HG03354 (cell line): ENCODE measurements around the gene MACROD2.

ENCODE experiments used
- ATAC-seq: cut with Tn5 transposase; IDR thresholded peaks from one replicate; pipeline ENCODE4 v1.9.1; 2021; ENCODE audit warnings: mild to moderate bottlenecking; ENCODE audit not compliant: unreplicated experiment, poor library complexity, severe bottlenecking

The MACROD2 gene

DNA sequence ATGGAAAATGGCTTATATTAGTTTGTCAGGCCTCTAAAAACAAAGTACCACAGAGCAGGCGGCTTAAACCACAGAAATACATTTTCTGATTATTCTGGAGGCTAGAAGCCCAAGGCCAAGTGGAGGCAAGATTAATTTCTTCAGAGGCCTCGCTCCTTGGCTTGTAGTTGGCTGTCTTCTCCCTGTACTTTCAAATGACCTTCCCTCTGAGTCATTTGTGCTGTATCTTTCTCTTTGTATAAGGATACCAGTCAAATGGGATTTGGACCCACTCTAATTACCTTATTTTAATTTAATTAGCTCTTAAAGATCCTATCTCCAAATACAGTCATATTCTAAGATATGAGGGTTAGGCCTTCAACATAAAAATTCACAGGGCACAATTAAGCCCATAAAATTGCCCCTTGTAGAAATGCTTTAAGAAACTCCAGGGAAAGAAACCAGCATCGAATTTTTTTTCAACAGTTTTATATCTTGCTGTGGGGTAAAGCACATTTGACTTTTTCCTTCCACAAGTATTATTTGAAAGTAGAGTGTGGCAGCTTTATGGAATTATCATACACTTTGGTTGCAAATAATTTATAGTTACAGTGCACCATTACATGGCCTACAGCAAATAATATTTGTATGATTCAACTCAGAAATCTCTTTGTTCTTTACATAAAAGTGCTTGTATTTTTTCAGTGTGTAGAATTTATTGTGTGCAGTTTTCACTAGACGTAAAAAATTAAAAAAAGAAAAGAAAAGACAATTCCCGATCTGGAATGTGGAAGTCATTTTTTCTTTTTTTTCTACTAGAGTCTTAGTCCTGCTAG lies 1871.8 kb downstream of the MACROD2 start:
- no peak for ATAC-seq

DNA sequence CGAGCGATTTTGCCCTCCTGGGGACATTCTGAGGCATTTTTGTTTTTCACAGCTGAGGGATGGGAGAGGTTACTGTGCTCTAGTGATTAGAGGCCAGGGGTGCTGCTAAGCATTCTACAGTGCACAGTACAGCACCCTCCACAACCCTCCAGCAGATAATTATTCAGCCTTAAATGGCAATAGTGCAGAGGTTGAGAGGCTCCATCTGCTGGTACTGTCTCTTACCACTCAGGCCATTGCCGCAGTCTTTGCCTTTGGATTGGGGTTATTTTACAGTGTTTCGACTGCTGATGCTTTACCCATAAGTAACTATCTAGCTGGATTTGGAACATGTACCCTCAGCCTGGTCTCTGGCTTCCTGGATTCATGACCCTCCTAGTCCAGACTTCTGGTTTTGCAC lies 1872.6 kb downstream of the MACROD2 start:
- no peak for ATAC-seq

GRCh38 chr20:15875446-15875845 lies 1880.1 kb downstream of the MACROD2 start:
- ATAC-seq, result no peak

GRCh38 chr20:15882553-15882952 lies 1887.2 kb downstream of the MACROD2 start:
- no peak for ATAC-seq

DNA sequence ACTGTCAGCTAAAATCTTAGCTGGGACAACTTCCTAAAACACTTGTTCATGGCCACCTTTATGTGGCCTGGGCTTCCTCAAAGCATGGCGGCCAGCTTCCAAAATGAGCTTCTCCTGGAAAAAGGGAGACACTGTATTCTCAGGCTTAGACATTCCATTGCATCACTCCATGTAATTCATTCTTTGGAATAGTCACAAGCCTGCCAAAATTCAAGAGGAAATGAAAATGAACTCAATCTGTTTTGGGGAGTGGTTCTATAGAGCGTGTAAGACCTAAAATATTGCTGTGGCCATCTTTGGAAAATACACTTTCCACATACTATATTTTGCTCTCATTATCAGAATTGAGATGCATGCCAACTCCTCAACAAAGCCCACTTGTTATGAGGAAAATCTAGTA lies 1890.9 kb downstream of the MACROD2 start:
- no peak for ATAC-seq

DNA sequence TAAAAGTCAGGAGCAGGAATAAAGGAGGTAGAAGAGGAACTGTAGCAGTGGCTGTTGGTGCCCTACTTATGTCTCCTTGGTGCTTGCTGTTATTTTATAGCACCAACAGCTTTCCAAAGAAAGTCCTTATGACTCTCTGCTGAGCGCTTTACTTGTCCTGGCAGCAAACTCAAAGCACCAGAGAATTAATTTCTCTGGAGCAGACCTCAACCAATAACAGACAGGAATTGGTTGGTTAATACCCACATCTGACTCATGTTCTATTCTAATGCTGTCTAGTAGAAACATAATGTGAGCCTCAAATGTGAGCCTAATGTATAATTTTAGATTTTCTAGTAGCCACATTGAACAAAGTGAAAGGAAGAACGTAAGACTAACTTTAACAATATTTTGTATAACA lies 1892.1 kb downstream of the MACROD2 start:
- no peak for ATAC-seq

DNA sequence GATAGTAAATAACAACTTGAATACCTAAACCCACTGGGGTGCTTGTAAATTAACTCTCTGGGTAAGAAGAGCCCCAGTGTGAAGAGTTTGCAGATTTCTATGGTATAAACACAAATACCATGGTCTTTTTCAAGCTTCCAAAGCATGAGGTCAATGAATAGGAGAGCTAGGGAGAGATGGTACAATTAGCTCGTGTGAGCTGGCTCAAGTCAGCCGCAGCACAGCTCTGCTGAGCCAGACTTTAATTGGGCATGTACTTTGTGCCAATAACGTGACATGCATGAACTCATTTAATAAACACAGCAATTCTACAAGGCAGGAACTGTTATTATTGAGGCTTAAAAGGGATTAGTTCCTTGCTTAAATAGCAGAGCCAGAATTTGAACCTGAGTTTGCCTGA lies 1893.7 kb downstream of the MACROD2 start:
- ATAC-seq, result no peak

GRCh38 chr20:15889514-15890256 lies 1894.4 kb downstream of the MACROD2 start:
- ATAC-seq, result no peak

- ATAC-seq, result no peak
Observed at GRCh38 chr20:15890407-15890982, 1895.2 kb downstream of the MACROD2 start.

DNA sequence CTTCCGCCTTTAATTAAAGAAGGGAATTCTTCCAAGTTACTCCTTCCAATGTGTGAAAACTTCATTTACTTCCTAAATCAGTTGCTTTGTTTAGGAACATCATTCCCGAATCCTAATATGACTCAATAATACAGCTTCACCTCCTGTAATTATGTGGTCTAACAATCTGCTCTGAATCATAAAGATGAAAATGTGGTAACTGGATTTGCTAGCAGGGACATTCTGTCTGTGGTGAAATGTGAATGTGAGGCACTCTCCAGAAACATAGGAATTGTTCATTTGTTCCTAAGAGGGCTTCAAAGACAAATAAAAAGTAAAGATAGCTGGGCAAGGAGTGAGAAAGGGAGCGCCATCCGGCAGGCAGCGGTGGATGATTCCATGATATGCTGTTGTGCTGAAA lies 1899.8 kb downstream of the MACROD2 start:
- no peak for ATAC-seq

DNA sequence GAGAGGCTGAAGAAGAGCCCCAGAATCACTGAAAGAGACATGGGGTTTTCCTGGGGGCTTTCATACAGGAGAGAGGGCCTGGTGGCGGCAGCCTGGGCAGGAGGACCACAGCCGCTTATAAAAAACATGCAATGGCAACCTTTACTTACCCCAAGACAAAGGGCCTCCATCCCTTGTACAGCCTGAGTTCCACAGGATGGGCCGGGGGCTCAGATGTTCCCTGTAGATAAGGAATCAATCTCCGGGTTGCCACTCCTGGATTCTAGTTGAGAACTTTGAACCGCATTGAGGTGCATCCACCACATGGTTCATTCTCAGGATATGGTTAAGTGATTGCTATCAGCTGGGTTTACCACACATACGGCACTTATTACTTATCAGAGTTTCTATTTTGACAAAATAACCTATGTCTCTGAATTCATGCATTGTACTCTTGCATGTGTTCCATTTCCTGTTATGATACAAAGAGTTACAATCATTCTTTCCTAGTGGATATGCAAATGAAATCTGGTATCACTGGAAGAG lies 1900.3 kb downstream of the MACROD2 start:
- peak; percentile 92 for ATAC-seq

- no peak for ATAC-seq
Observed at GRCh38 chr20:15899967-15900366, 1904.7 kb downstream of the MACROD2 start.

DNA sequence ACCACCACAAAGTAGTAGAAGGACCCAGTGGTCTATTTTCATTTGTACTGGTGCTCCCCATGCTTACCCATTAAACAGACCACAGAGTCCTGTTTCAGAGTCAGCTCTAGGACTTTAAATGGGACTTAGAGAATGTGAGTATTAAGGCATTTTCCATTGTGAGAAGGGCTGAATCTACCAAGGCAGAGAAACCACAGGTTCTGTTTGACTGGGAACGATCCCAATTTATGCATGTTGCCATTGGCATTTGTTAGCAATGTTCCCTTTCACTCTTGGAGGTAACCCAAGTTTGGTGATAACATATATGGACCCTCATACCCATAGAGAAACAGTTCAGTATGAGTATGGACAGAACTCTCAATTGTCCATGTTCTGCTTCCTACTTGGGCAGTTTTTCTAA lies 1905.1 kb downstream of the MACROD2 start:
- no peak for ATAC-seq

DNA sequence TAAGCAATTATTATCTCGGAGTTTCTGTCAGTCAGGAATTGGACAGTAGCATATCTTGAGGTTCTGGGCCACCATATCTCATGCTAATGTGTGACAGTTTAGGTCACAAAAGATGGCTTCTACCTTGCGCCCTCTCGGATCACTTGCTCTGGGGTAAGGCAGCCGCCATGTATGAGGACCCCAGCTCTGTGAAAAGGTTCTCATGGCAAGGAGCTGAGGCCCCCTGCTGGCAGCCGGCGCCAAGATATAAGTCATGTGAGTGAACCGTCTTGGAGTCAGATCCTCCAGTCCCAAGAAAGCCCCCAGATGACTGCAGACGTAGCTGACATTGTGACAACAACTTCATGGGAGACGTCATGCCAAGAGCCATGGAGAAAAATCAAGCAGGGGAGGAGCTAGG lies 1907.2 kb downstream of the MACROD2 start:
- ATAC-seq, result no peak

GRCh38 chr20:15905661-15906060 lies 1910.3 kb downstream of the MACROD2 start:
- no peak for ATAC-seq

DNA sequence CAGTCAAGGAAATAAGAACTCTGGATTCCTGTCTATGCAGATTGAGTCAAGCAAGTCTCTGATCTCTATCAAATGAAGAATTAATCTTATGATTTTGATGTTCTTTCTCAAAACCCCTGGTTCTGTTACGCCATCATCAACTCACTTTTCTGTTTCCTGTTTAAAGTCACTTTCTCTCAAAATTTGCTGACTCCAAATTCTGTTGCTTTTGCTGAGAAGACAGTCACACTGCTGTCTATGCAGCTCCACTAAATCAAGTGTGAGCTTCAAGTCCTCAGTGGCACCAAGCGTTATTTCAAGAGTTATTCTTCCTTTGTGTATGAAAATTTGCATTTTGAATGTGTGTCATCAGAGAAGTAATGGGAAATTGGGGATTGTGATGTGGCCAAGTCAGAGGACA lies 1914.7 kb downstream of the MACROD2 start:
- ATAC-seq, result no peak

- ATAC-seq, result no peak
Observed at GRCh38 chr20:15911581-15911980, 1916.3 kb downstream of the MACROD2 start.

GRCh38 chr20:15913391-15914025 lies 1918.2 kb downstream of the MACROD2 start:
- no peak for ATAC-seq

GRCh38 chr20:15916623-15917022 lies 1921.3 kb downstream of the MACROD2 start:
- ATAC-seq, result no peak

- no peak for ATAC-seq
Observed at GRCh38 chr20:15917283-15917682, 1922.0 kb downstream of the MACROD2 start.
